ENCODE measurements around the gene ARL11.

Gene ARL11

DNA sequence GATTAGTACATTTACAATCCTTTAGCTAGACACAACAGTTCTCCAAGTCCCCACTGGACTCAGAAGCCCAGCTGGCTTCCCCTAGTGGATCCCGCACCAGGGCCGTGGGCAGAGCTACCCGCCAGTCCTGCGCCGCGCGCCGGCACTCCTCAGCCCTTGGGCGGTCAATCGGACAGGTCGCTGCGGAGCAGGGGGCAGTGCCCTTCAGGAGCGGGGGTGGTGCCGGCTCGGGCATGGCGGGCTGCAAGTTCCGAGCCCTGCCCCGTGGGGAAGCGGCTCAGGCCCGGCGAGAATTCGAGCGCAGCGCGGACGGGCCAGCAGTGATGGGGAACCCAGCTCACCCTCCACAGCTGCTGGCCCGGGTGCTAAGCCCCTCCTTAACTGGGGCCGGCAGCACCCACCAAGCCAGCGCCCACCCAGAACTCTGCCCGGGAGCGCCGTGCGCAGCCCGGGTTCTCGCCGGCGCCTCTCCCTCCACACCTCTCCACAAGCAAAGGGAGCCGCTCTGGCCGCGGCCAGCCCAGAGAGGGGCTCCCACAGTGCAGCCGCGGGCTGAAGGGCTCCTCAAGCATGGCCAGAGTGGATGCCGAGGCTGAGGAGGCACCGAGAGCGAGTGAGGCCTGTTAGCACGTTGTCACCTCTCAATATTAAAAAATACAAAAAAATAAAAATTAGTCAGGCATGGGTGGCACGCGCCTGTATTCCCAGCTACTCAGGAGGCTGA lies 50.0 kb downstream of the ARL11 start:
- H3K4me1 Mint-ChIP-seq, result no peaks in the 10 kb centered on the region
- H3K27me3 Mint-ChIP-seq, result no peaks in the 10 kb centered on the region
- peaks cover 8% of the 10 kb centered on the region for H3K36me3 Mint-ChIP-seq
- H3K9me3 Mint-ChIP-seq, result no peaks in the 10 kb centered on the region
- H3K27ac Mint-ChIP-seq, result no peak overlapping the region
- CTCF ChIA-PET, result interaction anchor here (1.4 to 1.7 kb wide), 2 partner anchors 10 to 107 kb away, joined by 3 to 4 read pairs; no protein-coding TSS in a partner anchor
- DNase-seq, result no peak
- no peak overlapping the region for H3K4me3 Mint-ChIP-seq

DNA sequence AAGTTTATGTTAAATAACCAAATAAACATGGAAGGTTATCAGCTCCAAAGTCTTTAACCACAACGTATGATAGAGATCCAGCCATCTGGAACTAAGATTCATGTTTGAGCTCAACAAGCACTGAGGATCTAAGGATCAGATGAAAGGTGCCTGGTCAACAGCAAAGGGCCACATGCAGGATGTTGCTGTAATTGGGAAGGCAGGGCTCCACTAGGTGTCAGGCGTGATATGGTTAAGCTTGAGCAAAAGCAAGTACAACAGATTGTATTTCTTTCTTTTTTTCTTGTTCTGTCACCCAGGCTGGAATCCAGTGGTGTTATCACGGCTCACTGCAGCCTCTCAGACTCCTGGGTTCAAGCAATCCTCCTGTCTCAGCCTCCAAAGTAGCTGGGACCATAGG lies 50.9 kb downstream of the ARL11 start:
- peaks cover 5% of the 10 kb centered on the region for H3K4me1 Mint-ChIP-seq
- peaks cover 8% of the 10 kb centered on the region for H3K36me3 Mint-ChIP-seq
- DNase-seq, result peak; percentile 44
- H3K27me3 Mint-ChIP-seq, result no peaks in the 10 kb centered on the region
- H3K9me3 Mint-ChIP-seq, result no peaks in the 10 kb centered on the region
- H3K27ac Mint-ChIP-seq, result no peak overlapping the region
- CTCF ChIA-PET, result interaction anchor here (0.9 to 1.4 kb wide), 3 partner anchors 9 to 106 kb away, joined by 3 to 5 read pairs (median 3); partner anchors contain the start of gene EBPL
- H3K4me3 Mint-ChIP-seq, result no peak overlapping the region

GRCh38 chr13:49681842-49682435 lies 53.6 kb downstream of the ARL11 start:
- no peaks in the 10 kb centered on the region for H3K9me3 Mint-ChIP-seq
- no peak for DNase-seq
- peaks cover 12% of the 10 kb centered on the region for H3K36me3 Mint-ChIP-seq
- no peaks in the 10 kb centered on the region for H3K27me3 Mint-ChIP-seq
- no peak overlapping the region for H3K27ac Mint-ChIP-seq
- H3K4me3 Mint-ChIP-seq, result no peak overlapping the region
- H3K4me1 Mint-ChIP-seq, result peaks cover 5% of the 10 kb centered on the region
- CTCF ChIA-PET, result no interaction called here

Measured in activated naive CD4-positive, alpha-beta T cell treated with anti-CD3 and anti-CD28 coated beads, Interleukin-2, amount 10 ng/mL, durations not matched to agents 7 days and 5 days (primary cell).